ENCODE measurements around the gene OSTM1. TPM values are rescaled to one million over a fixed set of nuclear protein-coding genes. Genes with fewer than 3 reads are reported as not detected.

Gene OSTM1
- total RNA-seq, 1 donor from 2014 or later: 16.8 TPM

- no peaks in the 10 kb centered on the region for H3K27me3 Mint-ChIP-seq (ENCODE audit: low read depth)
- TF ChIP-seq CTCF (IDR thresholded peaks at IDR 0.05; ENCODE audit: unreplicated experiment): no peak
- H3K36me3 Mint-ChIP-seq: peaks cover 8% of the 10 kb centered on the region
- H3K9me3 Mint-ChIP-seq: no peaks in the 10 kb centered on the region
- H3K27ac Mint-ChIP-seq: peak overlapping the region; percentile 4
- H3K4me3 Mint-ChIP-seq: no peak overlapping the region
- DNase-seq (ENCODE audit: low spot score in 2 of 2, unreplicated experiment in 2 of 2): no peak
- peaks cover 3% of the 10 kb centered on the region for H3K4me1 Mint-ChIP-seq
These were observed 23.1 kb downstream of the OSTM1 start for GRCh38 chr6:108051481-108051880.

GRCh38 chr6:108039681-108040080 lies 34.9 kb downstream of the OSTM1 start:
- Mint-ChIP-seq H3K4me1 (no peaks in the 10 kb centered on the region), H3K9me3 (no peaks in the 10 kb centered on the region), H3K4me3 (no peak overlapping the region), H3K36me3 (peaks cover 10% of the 10 kb centered on the region), H3K27ac (no peak overlapping the region), H3K27me3 (ENCODE audit: low read depth) (no peaks in the 10 kb centered on the region)
- DNase-seq (ENCODE audit: low spot score in 2 of 2, unreplicated experiment in 2 of 2): no peak
- no peak for TF ChIP-seq CTCF (IDR thresholded peaks at IDR 0.05; ENCODE audit: unreplicated experiment)

GRCh38 chr6:108036884-108037283 lies 37.7 kb downstream of the OSTM1 start:
- TF ChIP-seq CTCF (IDR thresholded peaks at IDR 0.05; ENCODE audit: unreplicated experiment): no peak
- no peak for DNase-seq (ENCODE audit: low spot score in 2 of 2, unreplicated experiment in 2 of 2)
- Mint-ChIP-seq H3K36me3 (peaks cover 21% of the 10 kb centered on the region), H3K9me3 (peaks cover 3% of the 10 kb centered on the region), H3K4me1 (no peaks in the 10 kb centered on the region), H3K27me3 (ENCODE audit: low read depth) (no peaks in the 10 kb centered on the region), H3K4me3 (no peak overlapping the region), H3K27ac (no peak overlapping the region)

- H3K9me3 Mint-ChIP-seq: peaks cover 3% of the 10 kb centered on the region
- H3K27me3 Mint-ChIP-seq (ENCODE audit: low read depth): no peaks in the 10 kb centered on the region
- H3K4me1 Mint-ChIP-seq: peaks cover 25% of the 10 kb centered on the region
- TF ChIP-seq CTCF (IDR thresholded peaks at IDR 0.05; ENCODE audit: unreplicated experiment): no peak
- no peak overlapping the region for H3K4me3 Mint-ChIP-seq
- peaks cover 12% of the 10 kb centered on the region for H3K36me3 Mint-ChIP-seq
- no peak overlapping the region for H3K27ac Mint-ChIP-seq
- DNase-seq (ENCODE audit: low spot score in 2 of 2, unreplicated experiment in 2 of 2): no peak
These were observed 42.6 kb downstream of the OSTM1 start for GRCh38 chr6:108031968-108032367.

- H3K27ac Mint-ChIP-seq: no peak overlapping the region
- H3K9me3 Mint-ChIP-seq: peaks cover 3% of the 10 kb centered on the region
- no peak for TF ChIP-seq CTCF (IDR thresholded peaks at IDR 0.05; ENCODE audit: unreplicated experiment)
- peaks cover 12% of the 10 kb centered on the region for H3K36me3 Mint-ChIP-seq
- DNase-seq (ENCODE audit: low spot score in 2 of 2, unreplicated experiment in 2 of 2): no peak
- peaks cover 25% of the 10 kb centered on the region for H3K4me1 Mint-ChIP-seq
- no peak overlapping the region for H3K4me3 Mint-ChIP-seq
- H3K27me3 Mint-ChIP-seq (ENCODE audit: low read depth): no peaks in the 10 kb centered on the region
These were observed 44.3 kb downstream of the OSTM1 start for GRCh38 chr6:108030211-108030610.
